Testis (tissue), 5 donors: ENCODE data around the gene EPHA3. TPM values are rescaled to one million over a fixed set of nuclear protein-coding genes. Genes with fewer than 3 reads are reported as not detected.

Experiments
- DNase-seq: peaks from one replicate; pipeline ENCODE4 v3.0.0-alpha.2; 2019
- H3K27ac ChIP-seq, 2 donors: fragments of 200-600 bp; sonication (generic); one replicate each; pipeline ENCODE4 v1.5.1; 2019
- H3K27me3 ChIP-seq: fragments of 200-600 bp; sonication (generic); one replicate; pipeline ENCODE4 v1.5.1; 2019
- H3K36me3 ChIP-seq: fragments of 200-600 bp; sonication (generic); one replicate; pipeline ENCODE4 v1.5.1; 2017; ENCODE audit warnings: low read depth; ENCODE audit errors: missing control alignments
- H3K4me1 ChIP-seq: fragments of 200-600 bp; sonication (generic); one replicate; pipeline ENCODE4 v1.5.1; 2019
- H3K4me3 ChIP-seq, 2 donors: fragments of 200-600 bp; sonication (generic); one replicate each; pipeline ENCODE4 v1.5.1; 2017 to 2019
- H3K9me3 ChIP-seq: fragments of 200-600 bp; sonication (generic); one replicate; pipeline ENCODE4 v1.5.1; 2017
- POLR2A ChIP-seq: fragments of 450-650 bp; IDR thresholded peaks from one replicate; pipeline ENCODE4 v1.6.1; 2017; ENCODE audit warnings: antibody characterized with exemption, mild to moderate bottlenecking, moderate library complexity
- WGBS, 2 donors: methylation state at CpG; one replicate each; pipeline ENCODE4 v1.1.5; 2018; 5-methylcytosine and 5-hydroxymethylcytosine counted together
- intact Hi-C: fragments of 100-400 bp; cut with DNase I; formaldehyde crosslinking; loops from one replicate; pipeline ENCODE4 v1.15.1; 2023; ENCODE audit warnings: low total_unique reads
- long read RNA-seq, 2 donors: transcript quantifications; one replicate each; lab custom pipeline, GENCODE V29; 2026
- polyA plus RNA-seq: library from polyadenylated mRNA; stranded (reverse); fragments of 350-450 nt; fragmentation: Illumina TruSeq; extraction: RNeasy Lipid Tissue Mini Kit (QIAGEN cat#74804); gene quantifications from one replicate; pipeline ENCODE4 v1.2.3, GENCODE V29; 2014; ENCODE audit warnings: low read depth, low replicate concordance; ENCODE audit not compliant: insufficient read depth
- total RNA-seq, 2 donors: library from RNA; depleted of rRNA; stranded (reverse); fragments of >200 nt; gene quantifications; one replicate each; pipeline ENCODE4 v1.2.3, GENCODE V29; 2016
- TF ChIP-seq, protein P1 (sequence below), 3 experiments: fragments of 450-650 bp in 2 of 3; fragments of 200-600 bp in 1 of 3; sonication (generic) in 1 of 3; IDR thresholded peaks; one replicate each; pipeline ENCODE4 v1.5.1; 2016 to 2019; ENCODE audit warnings: antibody characterized with exemption in 3 of 3, mild to moderate bottlenecking in 2 of 3, moderate library complexity in 1 of 3

EPHA3 gene
- 1 to 10 TPM in 1 of 2 donors, under 1 TPM in 1; 0.99 to 1.3 TPM for total RNA-seq
- 2.1 TPM for polyA plus RNA-seq
- long read RNA-seq, donor 1, result 0 reads
- long read RNA-seq, donor 2, result 0 reads

DNA sequence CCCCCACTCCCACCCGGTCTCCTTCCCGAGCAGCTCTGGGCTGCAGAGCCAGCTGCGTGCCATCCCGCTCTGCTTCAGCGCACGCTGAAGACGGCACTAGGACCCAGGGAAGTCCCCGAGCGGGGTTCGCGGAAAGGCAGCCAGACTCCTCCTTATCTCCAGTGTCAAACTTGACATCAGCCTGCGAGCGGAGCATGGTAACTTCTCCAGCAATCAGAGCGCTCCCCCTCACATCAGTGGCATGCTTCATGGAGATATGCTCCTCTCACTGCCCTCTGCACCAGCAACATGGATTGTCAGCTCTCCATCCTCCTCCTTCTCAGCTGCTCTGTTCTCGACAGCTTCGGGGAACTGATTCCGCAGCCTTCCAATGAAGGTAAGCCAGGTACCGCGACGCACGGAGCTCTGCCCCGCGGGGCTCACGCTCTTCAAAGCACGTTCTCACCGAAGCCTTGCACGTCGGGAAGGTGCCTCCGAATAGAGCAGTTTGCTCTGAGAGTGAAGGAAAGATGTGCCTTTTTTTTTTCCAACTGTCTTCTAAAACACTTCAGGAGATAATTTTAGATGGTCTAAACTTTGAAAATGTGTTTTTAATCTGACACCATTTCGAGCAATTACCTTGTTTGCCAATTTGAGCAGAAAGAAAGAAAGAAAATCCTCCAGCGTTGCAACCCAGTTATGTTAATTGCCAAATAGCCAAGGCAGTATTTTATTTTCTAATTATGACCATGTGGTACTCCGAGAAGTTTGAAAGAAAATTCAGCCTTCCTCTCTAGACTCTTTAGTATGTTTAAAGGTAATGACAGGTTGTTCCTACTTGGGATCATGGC lies at the start of gene EPHA3:
Gene EPHA3, plus strand, starts transcription at position 161 of the 830 bp plus-strand sequence. Its CDS starts 128 bp downstream, at position 289.
- no peaks in the 10 kb centered on the region for H3K27me3 ChIP-seq
- H3K4me1 ChIP-seq, result no peaks in the 10 kb centered on the region
- intact Hi-C loops, result no loop called here
- 0 to 1% methylated on average over 22 to 32 of the region's 32 CpGs for WGBS, 2 donors
- DNase-seq, result peak; percentile 83
- peak within 1 kb of the TSS; percentile 33 to 38 for H3K4me3 ChIP-seq
- H3K27ac ChIP-seq, result no peak within 1 kb of the TSS
- H3K9me3 ChIP-seq, result no peaks in the 10 kb centered on the region
- TF ChIP-seq POLR2A, result no peak
- TF ChIP-seq, protein P1, sequence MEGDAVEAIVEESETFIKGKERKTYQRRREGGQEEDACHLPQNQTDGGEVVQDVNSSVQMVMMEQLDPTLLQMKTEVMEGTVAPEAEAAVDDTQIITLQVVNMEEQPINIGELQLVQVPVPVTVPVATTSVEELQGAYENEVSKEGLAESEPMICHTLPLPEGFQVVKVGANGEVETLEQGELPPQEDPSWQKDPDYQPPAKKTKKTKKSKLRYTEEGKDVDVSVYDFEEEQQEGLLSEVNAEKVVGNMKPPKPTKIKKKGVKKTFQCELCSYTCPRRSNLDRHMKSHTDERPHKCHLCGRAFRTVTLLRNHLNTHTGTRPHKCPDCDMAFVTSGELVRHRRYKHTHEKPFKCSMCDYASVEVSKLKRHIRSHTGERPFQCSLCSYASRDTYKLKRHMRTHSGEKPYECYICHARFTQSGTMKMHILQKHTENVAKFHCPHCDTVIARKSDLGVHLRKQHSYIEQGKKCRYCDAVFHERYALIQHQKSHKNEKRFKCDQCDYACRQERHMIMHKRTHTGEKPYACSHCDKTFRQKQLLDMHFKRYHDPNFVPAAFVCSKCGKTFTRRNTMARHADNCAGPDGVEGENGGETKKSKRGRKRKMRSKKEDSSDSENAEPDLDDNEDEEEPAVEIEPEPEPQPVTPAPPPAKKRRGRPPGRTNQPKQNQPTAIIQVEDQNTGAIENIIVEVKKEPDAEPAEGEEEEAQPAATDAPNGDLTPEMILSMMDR (IDR thresholded peaks at IDR 0.05), result no peak
- H3K36me3 ChIP-seq, result no peaks in the 10 kb centered on the region

DNA sequence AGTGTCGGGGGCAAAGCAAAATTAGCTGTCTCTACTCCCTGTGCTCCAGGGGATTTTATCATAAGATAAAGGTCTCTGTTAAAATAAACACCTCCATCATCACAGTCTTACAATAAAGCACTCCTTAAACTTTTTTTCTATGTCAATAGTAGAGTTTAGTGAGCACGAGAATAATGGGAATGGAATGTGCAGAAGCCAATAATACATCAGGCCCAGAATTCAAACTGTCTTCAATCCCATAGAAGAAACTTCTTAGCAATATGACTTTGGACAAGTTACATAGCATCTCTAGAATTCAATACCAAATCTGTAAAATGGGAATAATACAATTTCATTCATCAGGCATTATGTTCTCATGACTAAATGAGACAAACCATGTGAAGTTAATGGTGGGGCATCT lies 49.0 kb upstream of the EPHA3 start:
- Histone ChIP-seq H3K27me3 (no peaks in the 10 kb centered on the region), H3K9me3 (no peaks in the 10 kb centered on the region), H3K36me3 (no peaks in the 10 kb centered on the region), H3K4me3 (no peak overlapping the region), H3K4me1 (no peaks in the 10 kb centered on the region), H3K27ac (no peak overlapping the region)
- DNase-seq, result no peak
- TF ChIP-seq, protein P1 (IDR thresholded peaks at IDR 0.05), result no peak
- TF ChIP-seq POLR2A, result no peak
- intact Hi-C loops, result no loop called here
- 83 to 89% methylated on average over 2 of the region's 2 CpGs for WGBS, 2 donors

DNA sequence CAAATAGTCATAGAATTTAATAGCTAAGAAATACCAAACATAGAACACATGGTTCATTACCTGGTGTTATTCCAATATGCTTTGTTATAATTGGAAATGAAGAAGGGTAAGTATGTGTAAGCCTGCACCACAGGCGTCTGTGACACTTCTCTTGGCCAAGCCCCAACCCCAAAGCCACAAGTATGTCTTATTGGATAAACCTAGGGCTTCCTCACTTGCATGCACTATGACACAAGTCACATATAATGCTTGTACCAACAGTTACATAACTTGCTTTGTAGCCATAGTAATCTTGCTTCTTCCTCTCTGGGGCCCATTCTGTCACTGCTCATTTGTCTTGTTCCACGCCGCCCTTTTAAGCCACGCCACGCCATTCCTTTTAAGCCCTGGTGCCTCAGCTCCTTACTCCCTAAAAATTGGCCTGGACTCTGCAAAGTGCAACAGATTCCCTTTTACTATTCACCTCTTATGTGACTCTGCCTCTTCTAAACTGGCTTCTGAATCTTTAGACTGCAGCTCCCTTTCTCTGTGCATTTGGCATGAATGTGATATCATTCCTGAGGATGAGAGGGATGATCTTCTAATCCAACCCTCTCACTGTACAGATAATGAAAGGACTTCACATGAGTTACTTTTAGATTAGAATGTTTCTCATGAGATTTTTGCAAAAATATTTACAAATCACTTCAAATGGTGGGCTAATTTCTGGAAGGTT lies 48.1 kb upstream of the EPHA3 start:
- no peak overlapping the region for H3K27ac ChIP-seq
- no peaks in the 10 kb centered on the region for H3K4me1 ChIP-seq
- H3K4me3 ChIP-seq, result no peak overlapping the region
- H3K36me3 ChIP-seq, result no peaks in the 10 kb centered on the region
- no peaks in the 10 kb centered on the region for H3K9me3 ChIP-seq
- DNase-seq, result no peak
- intact Hi-C loops, result no loop called here
- WGBS, 2 donors, result 69 to 75% methylated on average over 5 of the region's 5 CpGs
- H3K27me3 ChIP-seq, result no peaks in the 10 kb centered on the region
- TF ChIP-seq, protein P1 (IDR thresholded peaks at IDR 0.05), result no peak
- TF ChIP-seq POLR2A, result no peak

DNA sequence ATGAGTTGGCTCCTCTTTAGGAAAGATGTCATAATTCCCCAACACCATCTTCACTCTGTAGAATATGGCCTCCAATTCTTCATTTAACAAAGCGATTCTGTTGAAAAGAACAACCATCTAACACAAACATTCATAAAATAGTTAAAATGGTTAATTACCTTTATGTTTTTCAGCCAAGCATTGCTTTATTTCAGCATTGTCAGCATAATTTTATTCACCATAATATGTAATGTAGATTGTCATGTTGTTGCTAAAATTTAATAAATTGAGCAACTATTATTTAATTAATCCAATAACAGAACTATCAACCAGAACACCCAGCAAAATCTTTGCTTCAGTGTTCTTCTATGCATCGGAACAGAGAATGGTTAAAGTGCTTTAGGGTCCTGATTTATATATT lies 46.2 kb upstream of the EPHA3 start:
- intact Hi-C loops, result no loop called here
- no peaks in the 10 kb centered on the region for H3K27me3 ChIP-seq
- no peaks in the 10 kb centered on the region for H3K9me3 ChIP-seq
- no peak overlapping the region for H3K4me3 ChIP-seq
- TF ChIP-seq, protein P1 (IDR thresholded peaks at IDR 0.05), result no peak
- TF ChIP-seq POLR2A, result no peak
- H3K27ac ChIP-seq, result no peak overlapping the region
- no peaks in the 10 kb centered on the region for H3K36me3 ChIP-seq
- WGBS, 2 donors, result 87 to 90% methylated on average over 2 of the region's 2 CpGs
- DNase-seq, result no peak
- H3K4me1 ChIP-seq, result no peaks in the 10 kb centered on the region
